Measurements from ENCODE around the gene ZSCAN1. TPM values are rescaled to one million over a fixed set of nuclear protein-coding genes. Genes with fewer than 3 reads are reported as not detected.

The ZSCAN1 gene
- total RNA-seq, 1 donor: 0.36 TPM

Other genes with a start within 250 kb of the ZSCAN1 start
- 5.8 and 5.9 TPM in 2 replicates for gene ZNF552, start 219.1 kb upstream of the ZSCAN1 start, total RNA-seq
- 21.2 and 24.2 TPM in 2 replicates for gene ZNF587B, start 203.7 kb upstream of the ZSCAN1 start, total RNA-seq
- 21.8 and 26.4 TPM in 2 replicates for gene ZNF587, start 184.2 kb upstream of the ZSCAN1 start, total RNA-seq
- 12.7 and 15.9 TPM in 2 replicates for gene ZNF814, start 145.0 kb upstream of the ZSCAN1 start, total RNA-seq
- gene ZNF417, start 117.4 kb upstream of the ZSCAN1 start, total RNA-seq: 20.6 TPM in 2 replicates
- 4.7 and 5.1 TPM in 2 replicates for gene ZNF418, start 98.6 kb upstream of the ZSCAN1 start, total RNA-seq
- 5.8 and 5.9 TPM in 2 replicates for gene ZNF256, start 86.3 kb upstream of the ZSCAN1 start, total RNA-seq
- 0.36 TPM in 1 of 2 replicates, not detected in the other for gene C19orf18, start 59.5 kb upstream of the ZSCAN1 start, total RNA-seq
- gene ZNF606, start 31.2 kb upstream of the ZSCAN1 start, total RNA-seq: 16.3 and 17.4 TPM in 2 replicates
- 6.5 and 8.3 TPM in 2 replicates for gene ZNF135, start 25.3 kb downstream of the ZSCAN1 start, total RNA-seq
- 49.8 and 60.4 TPM in 2 replicates for gene ZSCAN18, start 64.2 kb downstream of the ZSCAN1 start, total RNA-seq
- 11.9 and 12.7 TPM in 2 replicates for gene ZNF329, start 116.8 kb downstream of the ZSCAN1 start, total RNA-seq
- gene ZNF274, start 149.0 kb downstream of the ZSCAN1 start, total RNA-seq: 10.9 and 11.2 TPM in 2 replicates
- gene ZNF544, start 194.9 kb downstream of the ZSCAN1 start, total RNA-seq: 22.1 and 32.9 TPM in 2 replicates
- gene ZNF8, start 244.9 kb downstream of the ZSCAN1 start, total RNA-seq: 8.7 and 8.8 TPM in 2 replicates